Liver (tissue), 3 donors: ENCODE results near the gene HORMAD2.

Experiments
- FOXA1 ChIP-seq: IDR thresholded peaks from 2 replicates; pipeline ENCODE4 v1.6.1; 2016; ENCODE audit warnings: antibody characterized with exemption
- JUND ChIP-seq, 2 donors: IDR thresholded peaks; 2 replicates each; pipeline ENCODE4 v1.6.1; 2016; ENCODE audit warnings: antibody characterized with exemption in 2 of 2
- RXRA ChIP-seq, 2 donors: IDR thresholded peaks; 2 replicates each; pipeline ENCODE4 v1.6.1; 2017 to 2018; ENCODE audit warnings: antibody characterized with exemption in 2 of 2, mild to moderate bottlenecking in 1 of 2
- SP1 ChIP-seq: IDR thresholded peaks from 2 replicates; pipeline ENCODE4 v1.6.1; 2018; ENCODE audit warnings: antibody characterized with exemption, mild to moderate bottlenecking
- TAF1 ChIP-seq: conservative IDR thresholded peaks from 2 replicates; pipeline ENCODE4 v1.6.1; 2016; ENCODE audit warnings: antibody characterized with exemption, mild to moderate bottlenecking
- YY1 ChIP-seq: IDR thresholded peaks from 2 replicates; pipeline ENCODE4 v1.6.1; 2016; ENCODE audit warnings: antibody characterized with exemption, mild to moderate bottlenecking
- TF ChIP-seq, protein P1 (sequence below): fragments of 150-350 bp; IDR thresholded peaks from 2 replicates; pipeline ENCODE4 v1.5.1; 2017; ENCODE audit warnings: improper control_type of control experiment, low read depth, low read length; ENCODE audit not compliant: missing input control
- TF ChIP-seq, protein P2 (sequence below): IDR thresholded peaks from 2 replicates; pipeline ENCODE4 v1.6.1; 2016; ENCODE audit warnings: antibody characterized with exemption, mild to moderate bottlenecking
- donor health status: healthy.
- donor health status: healthy.

DNA sequence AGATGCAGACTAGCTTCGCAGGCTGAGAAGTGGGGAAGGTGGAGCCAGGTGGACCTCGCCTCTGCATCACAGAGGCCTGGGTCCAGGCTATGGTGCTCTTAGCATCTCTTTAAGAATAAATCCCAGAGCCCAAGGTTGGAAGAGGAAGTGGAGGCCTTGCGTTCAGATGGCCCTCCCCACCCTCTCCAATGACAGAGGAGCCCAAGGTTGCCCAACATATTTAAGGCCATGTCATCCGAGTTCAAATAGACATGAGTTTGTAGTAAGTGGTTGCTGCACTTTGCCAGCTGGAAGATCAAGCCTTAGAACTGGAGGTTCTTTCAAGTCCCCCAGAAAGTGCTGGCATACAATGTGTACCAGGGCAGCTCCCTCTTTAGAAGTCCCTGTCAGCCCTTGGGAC is 47.1 kb upstream of the HORMAD2 start:
- no peak for TF ChIP-seq SP1
- TF ChIP-seq, protein P1, sequence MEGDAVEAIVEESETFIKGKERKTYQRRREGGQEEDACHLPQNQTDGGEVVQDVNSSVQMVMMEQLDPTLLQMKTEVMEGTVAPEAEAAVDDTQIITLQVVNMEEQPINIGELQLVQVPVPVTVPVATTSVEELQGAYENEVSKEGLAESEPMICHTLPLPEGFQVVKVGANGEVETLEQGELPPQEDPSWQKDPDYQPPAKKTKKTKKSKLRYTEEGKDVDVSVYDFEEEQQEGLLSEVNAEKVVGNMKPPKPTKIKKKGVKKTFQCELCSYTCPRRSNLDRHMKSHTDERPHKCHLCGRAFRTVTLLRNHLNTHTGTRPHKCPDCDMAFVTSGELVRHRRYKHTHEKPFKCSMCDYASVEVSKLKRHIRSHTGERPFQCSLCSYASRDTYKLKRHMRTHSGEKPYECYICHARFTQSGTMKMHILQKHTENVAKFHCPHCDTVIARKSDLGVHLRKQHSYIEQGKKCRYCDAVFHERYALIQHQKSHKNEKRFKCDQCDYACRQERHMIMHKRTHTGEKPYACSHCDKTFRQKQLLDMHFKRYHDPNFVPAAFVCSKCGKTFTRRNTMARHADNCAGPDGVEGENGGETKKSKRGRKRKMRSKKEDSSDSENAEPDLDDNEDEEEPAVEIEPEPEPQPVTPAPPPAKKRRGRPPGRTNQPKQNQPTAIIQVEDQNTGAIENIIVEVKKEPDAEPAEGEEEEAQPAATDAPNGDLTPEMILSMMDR: no peak
- TF ChIP-seq, protein P2, sequence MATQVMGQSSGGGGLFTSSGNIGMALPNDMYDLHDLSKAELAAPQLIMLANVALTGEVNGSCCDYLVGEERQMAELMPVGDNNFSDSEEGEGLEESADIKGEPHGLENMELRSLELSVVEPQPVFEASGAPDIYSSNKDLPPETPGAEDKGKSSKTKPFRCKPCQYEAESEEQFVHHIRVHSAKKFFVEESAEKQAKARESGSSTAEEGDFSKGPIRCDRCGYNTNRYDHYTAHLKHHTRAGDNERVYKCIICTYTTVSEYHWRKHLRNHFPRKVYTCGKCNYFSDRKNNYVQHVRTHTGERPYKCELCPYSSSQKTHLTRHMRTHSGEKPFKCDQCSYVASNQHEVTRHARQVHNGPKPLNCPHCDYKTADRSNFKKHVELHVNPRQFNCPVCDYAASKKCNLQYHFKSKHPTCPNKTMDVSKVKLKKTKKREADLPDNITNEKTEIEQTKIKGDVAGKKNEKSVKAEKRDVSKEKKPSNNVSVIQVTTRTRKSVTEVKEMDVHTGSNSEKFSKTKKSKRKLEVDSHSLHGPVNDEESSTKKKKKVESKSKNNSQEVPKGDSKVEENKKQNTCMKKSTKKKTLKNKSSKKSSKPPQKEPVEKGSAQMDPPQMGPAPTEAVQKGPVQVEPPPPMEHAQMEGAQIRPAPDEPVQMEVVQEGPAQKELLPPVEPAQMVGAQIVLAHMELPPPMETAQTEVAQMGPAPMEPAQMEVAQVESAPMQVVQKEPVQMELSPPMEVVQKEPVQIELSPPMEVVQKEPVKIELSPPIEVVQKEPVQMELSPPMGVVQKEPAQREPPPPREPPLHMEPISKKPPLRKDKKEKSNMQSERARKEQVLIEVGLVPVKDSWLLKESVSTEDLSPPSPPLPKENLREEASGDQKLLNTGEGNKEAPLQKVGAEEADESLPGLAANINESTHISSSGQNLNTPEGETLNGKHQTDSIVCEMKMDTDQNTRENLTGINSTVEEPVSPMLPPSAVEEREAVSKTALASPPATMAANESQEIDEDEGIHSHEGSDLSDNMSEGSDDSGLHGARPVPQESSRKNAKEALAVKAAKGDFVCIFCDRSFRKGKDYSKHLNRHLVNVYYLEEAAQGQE: no peak
- TF ChIP-seq FOXA1: no peak
- TF ChIP-seq YY1: no peak
- TF ChIP-seq JUND (IDR thresholded peaks at IDR 0.05): no peak
- no peak for TF ChIP-seq TAF1
- TF ChIP-seq RXRA (IDR thresholded peaks at IDR 0.05): no peak
